CD1c-positive myeloid dendritic cell (primary cell): ENCODE measurements around the gene RNF144A.
A peak's percentile ranks its signal among the peaks of the same experiment; 100 is the strongest.
"Not testable (repeated sequence)": the region's sequence is repeated elsewhere in the genome, so short reads cannot be mapped to it uniquely, and the experiment has no call there.

Experiments used
- DNase-seq: peaks from one replicate; pipeline ENCODE4 v3.0.0-alpha.2; 2016; ENCODE audit errors: extremely low spot score

The RNF144A gene, protein sequence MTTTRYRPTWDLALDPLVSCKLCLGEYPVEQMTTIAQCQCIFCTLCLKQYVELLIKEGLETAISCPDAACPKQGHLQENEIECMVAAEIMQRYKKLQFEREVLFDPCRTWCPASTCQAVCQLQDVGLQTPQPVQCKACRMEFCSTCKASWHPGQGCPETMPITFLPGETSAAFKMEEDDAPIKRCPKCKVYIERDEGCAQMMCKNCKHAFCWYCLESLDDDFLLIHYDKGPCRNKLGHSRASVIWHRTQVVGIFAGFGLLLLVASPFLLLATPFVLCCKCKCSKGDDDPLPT

GRCh38 chr2:6917071-6917760 is at the start of gene RNF144A:
Gene RNF144A, plus strand, starts transcription at chr2:6917412. Its CDS starts 79,515 bp downstream, at chr2:6996927.
- peak; percentile 86 for DNase-seq

- peak; percentile 56 for DNase-seq
These were observed 44.8 kb upstream of the RNF144A start for GRCh38 chr2:6872394-6872793.

DNA sequence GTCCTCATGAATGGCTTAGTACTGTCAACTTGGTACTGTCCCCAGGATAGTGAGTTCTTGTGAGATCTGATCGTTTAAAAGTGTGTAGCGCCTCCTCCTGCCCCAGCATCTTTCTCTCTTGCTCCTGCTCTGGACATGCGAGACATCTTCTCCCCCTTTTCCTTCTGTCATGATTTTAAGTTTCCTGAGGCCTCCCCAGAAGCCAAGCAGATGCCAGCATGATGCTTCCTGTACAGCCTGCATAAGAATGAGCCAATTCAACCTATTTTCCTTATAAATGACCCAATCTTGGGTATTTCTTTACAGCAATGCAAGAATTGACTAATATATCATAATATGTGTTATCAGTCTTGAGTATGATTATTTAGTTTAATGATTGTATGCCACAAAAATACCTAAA is 43.2 kb upstream of the RNF144A start:
- no peak for DNase-seq

DNA sequence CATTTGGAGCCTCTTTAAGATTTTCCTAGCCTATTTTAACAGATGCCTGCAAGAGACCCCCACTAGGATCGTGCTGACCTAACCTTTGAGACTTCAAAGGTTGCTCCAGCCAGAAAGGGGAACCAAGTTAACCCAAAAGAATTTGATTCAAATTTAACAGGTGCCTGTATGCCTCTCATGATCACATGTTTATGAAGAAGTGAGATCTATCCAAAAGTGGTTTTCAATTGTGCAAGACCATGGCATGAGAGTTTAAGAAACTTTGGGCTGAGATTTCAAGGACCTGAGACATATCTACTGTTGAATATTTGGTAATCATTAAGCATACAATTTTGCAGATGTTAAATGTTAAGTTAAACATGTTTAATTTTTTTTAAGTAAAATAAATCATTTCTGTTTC is 40.9 kb upstream of the RNF144A start:
- peak; percentile 56 for DNase-seq

DNA sequence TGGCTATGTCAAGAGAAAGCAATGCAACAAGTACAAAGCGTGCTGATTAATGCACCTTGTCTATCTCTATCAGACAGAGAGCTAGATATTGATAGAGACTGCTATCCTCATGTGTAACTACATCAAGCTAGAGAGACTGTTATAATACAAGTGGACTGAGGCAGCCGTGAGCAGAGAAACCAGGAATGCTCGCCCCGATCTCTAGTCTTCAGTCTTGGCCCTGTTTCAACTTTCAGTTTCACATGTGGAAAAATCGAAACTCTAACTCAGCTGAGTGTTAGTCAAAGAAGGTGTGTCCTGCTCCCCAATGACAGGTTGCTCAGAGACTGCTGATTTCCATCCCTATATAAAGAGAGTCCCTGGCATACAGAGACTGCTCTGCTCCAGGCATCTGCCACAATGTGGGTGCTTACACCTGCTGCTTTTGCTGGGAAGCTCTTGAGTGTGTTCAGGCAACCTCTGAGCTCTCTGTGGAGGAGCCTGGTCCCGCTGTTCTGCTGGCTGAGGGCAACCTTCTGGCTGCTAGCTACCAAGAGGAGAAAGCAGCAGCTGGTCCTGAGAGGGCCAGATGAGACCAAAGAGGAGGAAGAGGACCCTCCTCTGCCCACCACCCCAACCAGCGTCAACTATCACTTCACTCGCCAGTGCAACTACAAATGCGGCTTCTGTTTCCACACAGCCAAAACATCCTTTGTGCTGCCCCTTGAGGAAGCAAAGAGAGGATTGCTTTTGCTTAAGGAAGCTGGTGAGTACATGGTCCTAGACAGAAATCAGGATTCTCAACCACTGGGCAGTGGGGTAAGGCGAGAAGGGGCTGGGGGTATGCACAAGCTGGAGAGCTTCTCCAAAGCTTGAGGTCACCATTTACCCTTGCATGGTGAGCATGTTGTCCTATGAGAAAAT is 39.6 kb upstream of the RNF144A start, which contains the start of gene RSAD2:
Gene RSAD2, plus strand, starts transcription at position 376 of the 903 bp plus-strand sequence. Its CDS starts 24 bp downstream, at position 400.
- peak; percentile 60 for DNase-seq

GRCh38 chr2:6878549-6878948 is 38.7 kb upstream of the RNF144A start:
- DNase-seq, result no peak

DNA sequence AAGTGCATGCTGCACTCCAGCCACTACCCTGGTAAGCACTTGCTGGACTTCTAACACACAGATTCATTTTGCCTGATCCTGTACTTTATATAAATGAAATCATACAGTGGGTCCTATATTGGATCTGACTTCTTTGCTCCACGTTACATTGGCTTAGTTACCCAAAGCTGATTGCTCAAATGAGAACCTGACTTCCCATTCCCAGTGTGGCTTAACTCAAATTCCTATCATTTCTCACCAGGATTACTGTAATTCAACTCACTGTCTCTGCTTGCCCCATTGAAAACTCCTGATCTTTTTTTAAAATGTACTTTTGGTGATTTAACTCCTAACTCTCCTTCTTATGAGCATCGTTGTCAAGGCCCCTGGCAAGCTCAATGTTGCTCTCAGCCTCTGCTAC is 38.2 kb upstream of the RNF144A start:
- DNase-seq, result no peak

DNA sequence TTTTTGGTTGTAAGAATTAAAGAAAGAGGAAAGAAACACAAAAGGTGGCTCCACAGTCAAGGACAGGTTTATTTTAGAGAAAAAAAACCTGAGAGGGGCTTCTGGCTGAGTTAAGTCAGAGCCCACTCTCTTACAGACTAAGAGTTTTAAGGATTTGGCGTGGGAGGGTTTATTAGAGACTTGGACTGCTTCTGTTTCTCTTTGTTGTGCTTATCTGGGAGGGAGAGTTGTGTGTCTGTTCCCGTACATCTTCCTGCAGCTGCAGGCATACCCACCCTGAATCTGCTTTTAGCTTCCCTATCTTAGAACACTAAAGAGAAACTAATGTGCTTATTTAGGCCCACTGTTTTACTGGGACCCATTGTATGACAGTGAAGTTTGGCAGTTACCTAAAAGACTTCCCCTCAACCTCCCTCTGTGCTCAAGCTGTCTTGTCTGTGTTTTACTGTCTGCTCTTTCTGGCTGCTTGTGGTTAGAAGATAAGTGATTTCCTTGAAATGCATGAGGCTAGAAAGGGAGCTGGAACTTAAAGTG is 36.9 kb upstream of the RNF144A start:
- no peak for DNase-seq

DNA sequence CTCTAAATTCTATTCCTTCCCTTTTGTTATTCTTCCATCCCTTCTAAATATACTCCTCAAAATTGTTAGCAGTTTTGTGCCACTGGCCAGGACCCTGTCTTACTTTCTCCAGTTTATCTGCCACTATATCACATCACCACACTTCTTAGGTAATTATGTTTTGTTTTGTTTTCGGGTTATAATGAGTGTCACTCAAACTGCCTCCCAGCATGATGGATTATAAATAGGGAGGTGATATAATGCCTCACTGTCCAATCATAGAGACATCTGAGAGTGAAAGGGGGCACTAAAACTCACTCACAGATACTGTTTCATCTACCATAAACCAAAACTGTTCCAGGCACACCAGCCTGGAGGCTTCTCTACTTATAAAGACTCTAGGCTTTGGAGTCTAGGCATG is 36.2 kb upstream of the RNF144A start:
- no peak for DNase-seq

GRCh38 chr2:6881516-6881915 is 35.7 kb upstream of the RNF144A start:
- no peak for DNase-seq

- DNase-seq, result no peak
These were observed 33.6 kb upstream of the RNF144A start for GRCh38 chr2:6883448-6884122.

- DNase-seq, result no peak
These were observed 31.7 kb upstream of the RNF144A start for GRCh38 chr2:6885551-6885950.

GRCh38 chr2:6885968-6886367 is 31.2 kb upstream of the RNF144A start:
- no peak for DNase-seq

DNA sequence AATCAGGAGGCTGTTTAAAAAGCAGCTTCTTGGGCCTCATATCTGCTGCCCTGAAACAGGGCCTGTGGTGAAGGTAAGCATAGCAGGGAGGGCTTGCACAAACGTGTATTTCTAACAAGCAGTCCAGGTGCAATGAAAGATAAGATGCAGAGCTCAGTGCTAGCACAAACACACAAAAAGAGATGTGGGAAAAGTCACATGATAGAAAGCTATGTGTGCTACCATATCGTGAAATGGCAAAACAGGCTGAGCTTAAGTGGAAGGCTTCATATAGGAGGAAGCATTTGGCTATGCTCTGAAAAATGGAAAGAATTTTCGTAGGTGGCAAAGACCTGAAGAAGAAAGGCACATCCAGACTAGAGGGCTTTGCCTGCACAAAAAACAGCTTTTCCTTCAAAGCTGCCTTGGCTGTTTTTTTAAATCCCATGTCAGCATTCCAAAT is 29.4 kb upstream of the RNF144A start:
- DNase-seq, result no peak

GRCh38 chr2:6888724-6889123 is 28.5 kb upstream of the RNF144A start:
- no peak for DNase-seq

DNA sequence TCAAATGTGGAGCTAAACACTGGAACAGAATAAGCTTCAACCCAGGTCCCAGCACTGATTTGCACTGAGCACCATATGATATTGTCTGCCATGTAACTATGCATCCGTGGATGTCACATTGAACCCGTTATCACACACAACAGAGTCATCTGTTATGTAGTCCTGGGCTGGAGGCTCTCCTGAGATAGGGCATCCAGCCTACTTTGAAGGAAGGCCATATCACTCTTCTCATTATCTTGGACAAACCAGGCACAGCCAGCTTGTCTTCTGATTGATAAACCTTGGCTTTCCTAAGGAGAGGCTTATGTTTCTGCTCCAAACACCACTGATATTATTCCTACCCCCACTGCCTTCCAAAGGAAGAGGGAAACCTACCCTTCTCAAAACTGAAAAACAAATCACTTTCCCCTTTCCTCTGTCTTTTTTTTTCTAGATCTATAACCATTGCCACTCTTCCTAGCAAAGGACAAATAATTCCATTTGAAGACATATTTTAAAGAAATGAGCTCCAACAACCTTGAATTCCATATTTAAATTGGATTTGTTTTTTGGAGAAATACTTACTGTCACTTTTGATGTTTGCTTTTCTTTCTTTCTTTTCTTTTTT is 23.2 kb upstream of the RNF144A start:
- no peak for DNase-seq

- peak; percentile 58 for DNase-seq
These were observed 20.1 kb upstream of the RNF144A start for GRCh38 chr2:6896930-6897759.

GRCh38 chr2:6902581-6902980 is 14.6 kb upstream of the RNF144A start:
- DNase-seq, result not testable (repeated sequence)

DNA sequence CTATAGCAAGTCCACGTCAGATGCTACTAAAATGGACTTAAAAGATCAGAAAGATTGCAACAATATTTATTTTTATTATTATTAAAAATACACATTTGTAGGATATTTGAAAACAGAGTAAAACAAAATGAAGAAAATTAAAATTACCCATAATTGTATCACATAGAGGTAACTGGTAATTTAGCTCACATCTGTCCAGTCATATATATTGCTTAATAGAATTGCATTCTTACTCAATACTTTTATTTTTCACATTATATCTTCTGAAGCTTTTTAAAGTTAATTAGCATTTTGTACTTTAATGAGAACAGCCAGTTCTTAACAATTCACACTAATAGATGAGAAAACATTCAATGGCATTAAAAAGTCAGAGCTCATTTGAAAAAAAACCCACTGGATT is 11.5 kb upstream of the RNF144A start:
- no peak for DNase-seq

DNA sequence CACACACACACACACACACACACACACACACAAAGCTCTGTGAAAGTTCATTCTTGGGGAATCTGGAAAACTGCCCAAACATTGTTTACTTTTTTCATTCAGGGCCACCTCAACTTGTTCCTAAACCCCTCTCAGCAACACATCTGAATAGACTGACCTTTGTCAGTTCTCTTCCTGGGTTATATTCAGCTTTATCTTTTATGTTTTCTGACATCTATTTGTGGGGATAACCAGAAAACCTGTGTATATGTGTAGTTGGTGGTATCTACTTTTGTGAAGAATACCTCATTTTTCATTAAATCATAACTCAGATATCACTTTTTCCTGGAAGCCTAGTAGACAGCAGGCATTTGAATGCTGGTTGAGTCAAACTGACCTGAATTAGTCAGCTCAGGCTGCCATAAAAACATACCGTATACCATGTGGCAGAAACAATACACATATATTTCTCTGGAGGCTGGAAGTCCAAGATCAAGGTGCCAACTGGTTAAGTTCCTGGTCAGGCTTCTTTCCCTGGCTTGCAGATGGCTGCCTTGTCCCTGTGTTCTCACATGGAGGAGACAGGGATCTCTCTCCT is 11.0 kb upstream of the RNF144A start:
- no peak for DNase-seq
